HEK293T (cell line): Measurements from ENCODE around the gene TTC28.

Experiments
- CTCF ChIA-PET: fragments of 350-600 bp; formaldehyde crosslinking; extraction: SDS; loops from one replicate; lab custom pipeline; 2021; ENCODE audit warnings: antibody characterized with exemption, inconsistent platforms; lab: Yijun Ruan, JAX
- POLR2A ChIA-PET: fragments of 350-600 bp; formaldehyde crosslinking; extraction: SDS; loops from one replicate; lab custom pipeline; 2020; ENCODE audit warnings: antibody characterized with exemption, inconsistent platforms; lab: Yijun Ruan, JAX
- DNase-seq: peaks from one replicate; pipeline ENCODE4 v3.0.0; 2012; ENCODE audit warnings: mixed read lengths; ENCODE audit errors: extremely low spot score
- ARNT ChIP-seq: fragments of 450-650 bp; IDR thresholded peaks from 2 replicates; pipeline ENCODE4 v1.6.1; 2017; ENCODE audit warnings: mild to moderate bottlenecking
- BHLHE40 ChIP-seq: fragments of 450-650 bp; IDR thresholded peaks from 2 replicates; pipeline ENCODE4 v1.6.1; 2016; ENCODE audit warnings: mild to moderate bottlenecking, moderate library complexity, borderline replicate concordance
- CTBP1 ChIP-seq: fragments of 450-650 bp; IDR thresholded peaks from 2 replicates; pipeline ENCODE4 v1.6.1; 2016; ENCODE audit warnings: borderline replicate concordance
- ELF4 ChIP-seq: fragments of 450-650 bp; IDR thresholded peaks from 2 replicates; pipeline ENCODE4 v1.6.1; 2017; ENCODE audit warnings: antibody characterized with exemption
- FOXA1 ChIP-seq: fragments of 450-650 bp; IDR thresholded peaks from 2 replicates; pipeline ENCODE4 v1.6.1; 2016; ENCODE audit warnings: mild to moderate bottlenecking
- FOXK2 ChIP-seq: fragments of 450-650 bp; IDR thresholded peaks from 2 replicates; pipeline ENCODE4 v1.6.1; 2016; ENCODE audit warnings: mild to moderate bottlenecking
- FOXM1 ChIP-seq: fragments of 450-650 bp; IDR thresholded peaks from 2 replicates; pipeline ENCODE4 v1.6.1; 2017; ENCODE audit warnings: mild to moderate bottlenecking, borderline replicate concordance
- HDGF ChIP-seq: fragments of 450-650 bp; IDR thresholded peaks from 2 replicates; pipeline ENCODE4 v1.6.1; 2017; ENCODE audit warnings: antibody characterized with exemption, borderline replicate concordance
- L3MBTL2 ChIP-seq: fragments of 450-650 bp; conservative IDR thresholded peaks from 2 replicates; pipeline ENCODE4 v1.6.1; 2016; ENCODE audit warnings: mild to moderate bottlenecking
- LEF1 ChIP-seq: fragments of 450-650 bp; IDR thresholded peaks from 2 replicates; pipeline ENCODE4 v1.6.1; 2017; ENCODE audit warnings: mild to moderate bottlenecking, borderline replicate concordance
- NFRKB ChIP-seq: fragments of 450-650 bp; IDR thresholded peaks from 2 replicates; pipeline ENCODE4 v1.6.1; 2016; ENCODE audit warnings: mild to moderate bottlenecking, moderate library complexity
- PKNOX1 ChIP-seq: fragments of 450-650 bp; IDR thresholded peaks from 2 replicates; pipeline ENCODE4 v1.6.1; 2016
- SP1 ChIP-seq: fragments of 450-650 bp; IDR thresholded peaks from 2 replicates; pipeline ENCODE4 v1.6.1; 2017
- SUZ12 ChIP-seq: fragments of 450-650 bp; IDR thresholded peaks from 2 replicates; pipeline ENCODE4 v1.6.1; 2016; ENCODE audit warnings: mild to moderate bottlenecking
- TARDBP ChIP-seq: fragments of 450-650 bp; IDR thresholded peaks from 2 replicates; pipeline ENCODE4 v1.6.1; 2016
- ZNF384 ChIP-seq: fragments of 450-650 bp; IDR thresholded peaks from 2 replicates; pipeline ENCODE4 v1.6.1; 2016

The TTC28 gene

GRCh38 chr22:28016781-28017557, 662.7 kb downstream of the TTC28 start:
- CTCF ChIA-PET: interaction anchor here (0.5 kb wide), 1 partner anchor 333 kb away, joined by 3 read pairs; no protein-coding TSS in a partner anchor
- POLR2A ChIA-PET: no interaction called here
- DNase-seq: no peak

GRCh38 chr22:28015676-28016601, 663.7 kb downstream of the TTC28 start:
- no peak for DNase-seq
- POLR2A ChIA-PET: no interaction called here
- CTCF ChIA-PET: interaction anchor here (0.8 kb wide), 1 partner anchor 134 kb away, joined by 3 read pairs; no protein-coding TSS in a partner anchor
- no peak for TF ChIP-seq TARDBP
- no peak for TF ChIP-seq FOXK2
- TF ChIP-seq NFRKB: no peak
- no peak for TF ChIP-seq CTBP1
- TF ChIP-seq PKNOX1: no peak
- no peak for TF ChIP-seq SP1
- no peak for TF ChIP-seq BHLHE40
- TF ChIP-seq SUZ12: no peak
- no peak for TF ChIP-seq LEF1
- no peak for TF ChIP-seq ELF4
- no peak for TF ChIP-seq FOXA1
- no peak for TF ChIP-seq L3MBTL2
- TF ChIP-seq HDGF: no peak

More at GRCh38 chr22:28016781-28017557, 662.7 kb downstream of the TTC28 start:
- TF ChIP-seq LEF1 (no peak), FOXK2 (no peak)

DNA sequence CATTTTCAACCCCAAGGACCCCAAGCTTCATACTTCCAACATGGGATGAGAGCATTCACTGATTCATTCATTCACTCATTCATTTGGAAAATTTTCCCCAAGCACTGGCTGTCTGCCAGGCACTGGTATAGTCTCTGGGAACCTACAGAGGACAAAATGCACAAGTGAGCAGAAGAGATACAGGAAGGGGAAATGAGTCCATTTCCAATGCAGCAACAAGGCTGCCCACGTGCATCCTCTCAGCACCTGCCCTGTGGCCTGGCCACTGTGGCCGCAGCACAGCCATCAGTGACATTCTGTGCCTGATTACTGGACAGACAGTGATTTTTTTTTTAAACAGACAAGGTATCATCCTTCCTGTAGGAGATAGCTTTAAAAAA, 664.6 kb downstream of the TTC28 start:
- CTCF ChIA-PET: interaction anchor here (0.8 kb wide), 1 partner anchor 133 kb away, joined by 3 read pairs; no protein-coding TSS in a partner anchor
- POLR2A ChIA-PET: no interaction called here
- no peak for DNase-seq
- TF ChIP-seq ELF4 (no peak), L3MBTL2 (no peak), LEF1 (no peak), NFRKB (no peak), CTBP1 (no peak), SUZ12 (no peak), FOXM1 (no peak), ZNF384 (no peak), ARNT (no peak)

DNA sequence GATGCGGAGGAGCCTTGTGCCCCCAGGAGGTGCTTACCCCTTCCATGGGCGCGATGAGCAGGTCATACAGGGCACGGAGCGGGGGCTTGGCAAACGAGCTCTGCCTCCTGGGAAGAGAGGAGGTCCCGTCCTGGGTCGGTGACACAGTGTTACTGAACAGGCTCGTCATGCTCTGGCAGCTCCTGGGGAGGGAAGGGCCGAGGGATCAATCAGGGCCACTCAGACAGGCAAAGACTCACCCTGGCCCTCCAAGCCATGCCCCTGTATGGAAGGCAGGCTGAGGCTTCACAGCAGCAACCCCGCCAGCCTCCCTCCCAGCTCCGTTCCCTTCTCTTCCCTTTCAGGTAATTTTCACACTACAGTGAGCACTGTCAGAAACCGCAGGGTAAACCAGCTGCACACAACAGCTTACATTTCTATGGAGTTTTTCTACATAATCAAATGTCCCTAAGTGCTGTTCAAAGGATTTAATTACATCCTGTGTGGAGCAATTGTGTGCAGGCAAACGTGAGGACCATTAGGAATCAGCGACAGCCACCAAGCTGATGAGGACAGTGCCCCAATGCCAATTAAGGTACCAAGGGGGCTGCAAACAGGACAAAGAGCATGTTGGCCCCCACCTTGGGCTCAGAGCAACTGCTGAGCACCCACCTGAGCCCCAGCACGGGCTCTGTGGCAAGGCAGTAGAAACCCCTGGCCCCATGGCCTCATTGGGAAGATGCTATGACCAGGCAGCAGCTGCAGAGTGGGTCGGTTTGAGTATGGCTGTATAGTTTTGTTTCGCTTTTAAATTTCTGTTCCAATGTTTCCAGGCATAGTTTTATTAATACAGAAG, 665.2 kb downstream of the TTC28 start:
- TF ChIP-seq ELF4: no peak
- TF ChIP-seq L3MBTL2: no peak
- no peak for TF ChIP-seq SP1
- no peak for TF ChIP-seq FOXA1
- TF ChIP-seq LEF1: no peak
- TF ChIP-seq ARNT: no peak
- TF ChIP-seq CTBP1: no peak
- TF ChIP-seq BHLHE40: no peak
- no peak for TF ChIP-seq PKNOX1
- no peak for TF ChIP-seq NFRKB
- no peak for DNase-seq
- POLR2A ChIA-PET: no interaction called here
- CTCF ChIA-PET: no interaction called here

DNA sequence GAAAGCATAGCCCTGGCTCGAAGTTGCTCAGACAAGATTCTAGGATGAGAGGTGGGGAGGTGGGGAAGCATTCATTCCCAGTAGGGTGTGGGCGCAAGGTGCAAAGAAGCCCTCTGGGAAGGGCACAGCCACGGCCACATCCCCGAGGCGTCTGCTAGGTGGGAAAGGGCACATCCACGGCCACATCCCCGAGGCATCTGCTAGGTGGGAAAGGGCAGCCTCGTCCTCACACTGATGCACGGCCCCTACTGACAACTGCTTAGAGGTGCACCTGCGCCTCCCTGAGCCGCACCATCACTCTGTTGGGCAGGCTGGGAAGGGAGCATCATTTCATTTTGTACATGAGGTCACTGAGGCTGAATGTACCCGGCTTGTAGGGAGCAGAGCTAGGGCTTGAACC, 666.0 kb downstream of the TTC28 start:
- ChIA-PET POLR2A (no interaction called here), CTCF (no interaction called here)
- TF ChIP-seq NFRKB: no peak
- no peak for TF ChIP-seq ARNT
- TF ChIP-seq PKNOX1: no peak
- TF ChIP-seq BHLHE40: no peak
- no peak for TF ChIP-seq FOXK2
- no peak for TF ChIP-seq CTBP1
- TF ChIP-seq FOXA1: no peak
- TF ChIP-seq SP1: no peak
- no peak for TF ChIP-seq HDGF
- no peak for TF ChIP-seq SUZ12
- no peak for TF ChIP-seq LEF1
- TF ChIP-seq TARDBP: no peak
- TF ChIP-seq L3MBTL2: no peak
- no peak for TF ChIP-seq FOXM1
- no peak for DNase-seq
